Measurements from ENCODE around the gene USP34. TPM values are rescaled to one million over a fixed set of nuclear protein-coding genes. Genes with fewer than 3 reads are reported as not detected.
"Not testable (repeated sequence)": the region's sequence is repeated elsewhere in the genome, so short reads cannot be mapped to it uniquely, and the experiment has no call there.

Gene USP34
- total RNA-seq, 1 donor from 2014 or later = 93.8 TPM

DNA sequence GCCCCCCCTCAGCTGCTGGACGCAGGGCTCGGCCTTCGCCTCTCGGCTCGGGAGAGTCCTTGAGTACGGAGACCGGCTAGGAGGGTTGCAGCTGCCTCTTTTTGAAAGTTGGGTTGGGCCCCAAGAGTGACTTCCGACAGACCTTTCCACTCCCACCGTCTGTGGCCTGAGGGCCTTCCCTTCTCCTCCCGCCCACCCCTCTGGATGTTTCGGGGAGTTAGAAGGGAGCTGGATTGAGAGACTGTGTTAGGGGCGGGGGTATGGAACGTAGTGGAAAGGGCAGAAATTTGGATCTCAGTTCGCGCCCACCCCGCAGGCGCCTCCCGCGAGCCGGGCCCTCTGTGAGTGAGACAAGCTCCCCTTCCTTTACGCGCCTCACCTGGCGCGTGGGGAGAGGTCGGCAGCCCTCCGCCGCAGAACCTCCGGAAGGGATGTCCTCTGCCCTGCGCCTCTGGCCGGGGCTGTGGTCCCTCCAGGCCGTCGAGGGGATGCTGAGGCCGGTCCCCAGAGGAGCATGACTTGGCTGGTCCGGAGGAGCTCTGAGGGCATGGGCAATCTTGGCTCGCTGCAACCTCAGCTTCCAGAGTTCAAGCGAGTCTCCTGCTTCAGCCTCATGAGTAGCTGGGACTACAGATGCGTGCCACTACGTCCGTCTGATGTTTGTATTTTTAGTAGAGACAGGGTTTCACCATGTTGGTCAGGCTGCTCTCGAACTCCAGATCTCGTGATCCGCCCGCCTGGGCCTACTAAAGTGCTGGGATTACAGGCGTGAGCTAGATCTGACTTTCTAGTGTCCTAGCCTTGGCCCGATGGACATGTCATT, 292.9 kb downstream of the USP34 start:
- Mint-ChIP-seq H3K27me3 (peaks cover 9% of the 10 kb centered on the region), H3K9me3 (no peaks in the 10 kb centered on the region), H3K36me3 (ENCODE audit: low read depth) (peaks cover 41% of the 10 kb centered on the region), H3K4me1 (peaks cover 54% of the 10 kb centered on the region), H3K27ac (peak overlapping the region; percentile 97), H3K4me3 (peak overlapping the region; percentile 95)
- DNase-seq = peak; percentile 84
- intact Hi-C loops (cut with micrococcal nuclease) = loop anchor here (1.0 to 5.0 kb wide), 8 partner anchors 33 to 586 kb away; partner anchors contain the start of genes PAPOLG, PEX13, REL and SANBR

GRCh38 chr2:61176755-61177726, 293.8 kb downstream of the USP34 start:
- intact Hi-C loops (cut with micrococcal nuclease) = loop anchor here (1.0 to 5.0 kb wide), 7 partner anchors 32 to 587 kb away; partner anchors contain the start of genes PEX13, REL, SANBR and USP34
- DNase-seq = peak; percentile 99
- Mint-ChIP-seq H3K9me3 (no peaks in the 10 kb centered on the region), H3K27ac (peak overlapping the region; percentile 82), H3K27me3 (peaks cover 9% of the 10 kb centered on the region), H3K4me3 (peak overlapping the region; percentile 90), H3K36me3 (ENCODE audit: low read depth) (peaks cover 34% of the 10 kb centered on the region), H3K4me1 (peaks cover 50% of the 10 kb centered on the region)

DNA sequence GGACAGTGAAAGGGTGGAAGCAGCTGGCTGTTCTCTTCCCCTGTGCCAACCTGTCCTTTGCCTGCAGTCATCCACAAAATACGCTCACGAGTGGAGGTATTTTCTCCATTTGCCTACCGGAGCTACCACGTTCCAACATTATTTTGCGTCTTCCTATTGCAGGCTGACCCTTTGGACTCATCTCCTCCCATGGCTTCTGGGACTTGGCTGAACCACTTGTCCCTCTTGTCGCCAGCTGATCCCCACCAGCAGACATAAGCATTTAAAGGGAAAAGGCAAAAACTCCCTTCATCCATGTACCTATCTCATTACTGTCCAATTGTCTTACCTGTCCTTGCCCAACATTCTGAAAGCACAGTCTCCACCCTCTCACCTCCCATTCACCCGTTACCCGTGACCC, 295.9 kb downstream of the USP34 start:
- Mint-ChIP-seq H3K9me3 (no peaks in the 10 kb centered on the region), H3K4me3 (no peak overlapping the region), H3K36me3 (ENCODE audit: low read depth) (peaks cover 15% of the 10 kb centered on the region), H3K27ac (no peak overlapping the region), H3K27me3 (peaks cover 9% of the 10 kb centered on the region), H3K4me1 (peaks cover 32% of the 10 kb centered on the region)
- no peak for DNase-seq
- intact Hi-C loops (cut with micrococcal nuclease) = loop anchor here (5.0 kb wide), 1 partner anchor 293 kb away; the partner anchor contains the start of gene REL

- no peak for DNase-seq
- H3K4me1 Mint-ChIP-seq = peaks cover 14% of the 10 kb centered on the region
- H3K27me3 Mint-ChIP-seq = peaks cover 9% of the 10 kb centered on the region
- H3K36me3 Mint-ChIP-seq (ENCODE audit: low read depth) = peaks cover 2% of the 10 kb centered on the region
- no peak overlapping the region for H3K4me3 Mint-ChIP-seq
- H3K27ac Mint-ChIP-seq = no peak overlapping the region
- H3K9me3 Mint-ChIP-seq = no peaks in the 10 kb centered on the region
- intact Hi-C loops (cut with micrococcal nuclease) = no loop called here
Observed at GRCh38 chr2:61173116-61173515, 297.8 kb downstream of the USP34 start.

DNA sequence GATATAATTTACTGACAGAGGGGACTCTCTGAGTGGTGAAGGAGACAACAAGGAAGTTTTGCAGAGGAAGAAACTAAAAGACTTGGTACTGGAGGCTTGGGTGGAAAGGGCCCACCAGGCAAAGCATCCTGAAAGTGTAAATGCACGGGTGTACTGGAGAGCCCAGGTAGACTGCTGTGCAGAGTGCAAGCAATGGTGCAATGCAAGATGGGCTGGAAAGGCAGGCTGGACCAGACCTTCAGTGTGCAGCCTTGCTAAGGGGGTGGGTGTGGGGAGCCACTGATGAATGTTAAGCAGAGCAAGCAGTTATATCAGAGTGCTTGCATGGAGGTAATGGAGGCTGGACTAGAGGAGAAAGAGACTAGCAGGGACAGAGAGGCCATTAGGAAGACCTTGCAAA, 298.2 kb downstream of the USP34 start:
- peaks cover 9% of the 10 kb centered on the region for H3K27me3 Mint-ChIP-seq
- DNase-seq = no peak
- H3K9me3 Mint-ChIP-seq = no peaks in the 10 kb centered on the region
- H3K4me3 Mint-ChIP-seq = no peak overlapping the region
- H3K4me1 Mint-ChIP-seq = peaks cover 13% of the 10 kb centered on the region
- H3K27ac Mint-ChIP-seq = no peak overlapping the region
- intact Hi-C loops (cut with micrococcal nuclease) = no loop called here
- peaks cover under 1% of the 10 kb centered on the region for H3K36me3 Mint-ChIP-seq (ENCODE audit: low read depth)

DNA sequence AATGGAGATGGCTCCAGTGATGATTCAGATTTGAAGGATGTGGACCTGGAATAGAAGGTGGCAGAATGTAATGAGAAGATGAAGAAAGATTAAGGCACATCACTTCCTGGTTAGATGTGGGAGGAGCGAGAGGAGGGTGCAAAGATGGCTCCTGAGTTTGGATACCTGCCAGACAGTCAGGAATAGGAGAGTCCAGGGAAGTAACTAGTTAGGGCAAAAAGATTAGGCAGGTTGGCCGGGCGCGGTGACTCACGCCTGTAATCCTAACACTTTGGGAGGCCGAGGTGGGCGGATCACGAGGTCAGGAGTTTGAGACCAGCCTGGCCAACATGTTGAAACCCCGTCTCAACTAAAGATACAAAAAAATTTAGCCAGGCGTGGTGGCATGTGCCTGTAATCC, 303.3 kb downstream of the USP34 start:
- no peaks in the 10 kb centered on the region for H3K9me3 Mint-ChIP-seq
- peaks cover 4% of the 10 kb centered on the region for H3K4me1 Mint-ChIP-seq
- H3K4me3 Mint-ChIP-seq = no peak overlapping the region
- no peak for DNase-seq
- intact Hi-C loops (cut with micrococcal nuclease) = no loop called here
- H3K27me3 Mint-ChIP-seq = no peaks in the 10 kb centered on the region
- no peak overlapping the region for H3K27ac Mint-ChIP-seq
- peaks cover 26% of the 10 kb centered on the region for H3K36me3 Mint-ChIP-seq (ENCODE audit: low read depth)

- Mint-ChIP-seq H3K36me3 (ENCODE audit: low read depth) (peaks cover 36% of the 10 kb centered on the region), H3K27me3 (no peaks in the 10 kb centered on the region), H3K4me1 (peaks cover 7% of the 10 kb centered on the region), H3K4me3 (no peak overlapping the region), H3K9me3 (no peaks in the 10 kb centered on the region), H3K27ac (no peak overlapping the region)
- intact Hi-C loops (cut with micrococcal nuclease) = no loop called here
- DNase-seq = no peak
Observed at GRCh38 chr2:61165946-61166345, 304.9 kb downstream of the USP34 start.

- H3K4me3 Mint-ChIP-seq; intact Hi-C loops (cut with micrococcal nuclease); DNase-seq; H3K4me1 Mint-ChIP-seq; H3K9me3 Mint-ChIP-seq; H3K27me3 Mint-ChIP-seq; H3K27ac Mint-ChIP-seq: not testable (repeated sequence)
- H3K36me3 Mint-ChIP-seq (ENCODE audit: low read depth) = peaks cover 36% of the 10 kb centered on the region
Observed at GRCh38 chr2:61165082-61165481, 305.8 kb downstream of the USP34 start.

DNA sequence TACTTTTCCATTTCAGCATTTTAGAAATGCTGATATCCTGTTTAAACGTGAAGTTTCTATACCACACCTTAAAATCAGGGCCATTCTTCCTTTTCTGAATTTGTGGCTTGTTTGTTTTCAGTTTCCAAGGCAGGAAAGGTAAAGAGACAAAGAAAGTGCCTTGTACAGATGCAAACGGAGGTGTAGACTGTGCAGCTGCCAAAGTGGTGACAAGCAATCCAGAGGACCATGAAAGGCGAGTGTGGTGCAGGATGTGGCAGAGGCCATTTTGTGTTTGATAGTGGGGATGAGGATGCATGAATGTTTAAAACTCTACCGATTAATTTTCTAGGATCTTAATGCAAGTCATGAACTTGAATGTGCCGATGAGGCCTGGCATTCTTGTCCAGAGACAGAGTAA, 308.2 kb downstream of the USP34 start:
- intact Hi-C loops (cut with micrococcal nuclease) = no loop called here
- Mint-ChIP-seq H3K27ac (no peak overlapping the region), H3K9me3 (peaks cover 6% of the 10 kb centered on the region), H3K4me1 (peaks cover 7% of the 10 kb centered on the region), H3K27me3 (no peaks in the 10 kb centered on the region), H3K4me3 (no peak overlapping the region), H3K36me3 (ENCODE audit: low read depth) (peaks cover 55% of the 10 kb centered on the region)
- no peak for DNase-seq

GRCh38 chr2:61161888-61162287, 309.0 kb downstream of the USP34 start, which contains the start of gene C2orf74:
Gene C2orf74 (plus strand): TSS chr2:61162188. CDS start chr2:61162515, 327 bp downstream.
- Mint-ChIP-seq H3K4me3 (no peak within 1 kb of the TSS), H3K27ac (no peak within 1 kb of the TSS), H3K36me3 (ENCODE audit: low read depth) (peaks cover 53% of the 10 kb centered on the region), H3K4me1 (peaks cover 7% of the 10 kb centered on the region), H3K9me3 (peaks cover 6% of the 10 kb centered on the region), H3K27me3 (no peaks in the 10 kb centered on the region)
- intact Hi-C loops (cut with micrococcal nuclease) = no loop called here
- no peak for DNase-seq

DNA sequence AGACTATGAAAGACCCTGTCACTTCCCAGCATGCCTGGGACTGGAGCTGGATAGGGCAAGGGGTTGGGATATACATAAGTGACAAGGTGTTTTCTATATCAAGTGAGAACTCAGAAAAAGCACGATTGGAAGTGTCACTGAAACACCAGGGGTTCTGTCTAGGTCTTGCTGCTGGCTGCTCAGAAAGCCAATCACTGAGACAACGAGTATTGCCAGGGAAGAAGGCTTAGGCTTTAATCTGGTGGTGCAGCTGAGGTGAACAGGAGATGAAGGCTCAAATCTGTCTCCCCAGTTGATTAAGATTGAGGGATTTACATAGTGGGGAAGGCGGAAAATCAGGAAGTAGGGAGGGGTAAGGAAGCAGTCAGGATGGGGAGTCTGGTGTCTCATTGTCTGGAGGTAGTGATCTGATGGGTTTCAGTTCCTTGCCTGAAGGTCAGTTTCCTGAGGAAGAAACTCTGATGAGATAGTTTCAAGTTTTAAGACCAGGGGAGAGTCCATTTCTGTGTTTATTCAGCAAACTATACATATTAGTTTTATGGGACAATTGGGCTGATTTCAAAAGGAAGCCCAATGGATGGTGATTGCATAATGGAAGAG, 312.4 kb downstream of the USP34 start:
- H3K27ac Mint-ChIP-seq = no peak overlapping the region
- H3K9me3 Mint-ChIP-seq = peaks cover 6% of the 10 kb centered on the region

DNA sequence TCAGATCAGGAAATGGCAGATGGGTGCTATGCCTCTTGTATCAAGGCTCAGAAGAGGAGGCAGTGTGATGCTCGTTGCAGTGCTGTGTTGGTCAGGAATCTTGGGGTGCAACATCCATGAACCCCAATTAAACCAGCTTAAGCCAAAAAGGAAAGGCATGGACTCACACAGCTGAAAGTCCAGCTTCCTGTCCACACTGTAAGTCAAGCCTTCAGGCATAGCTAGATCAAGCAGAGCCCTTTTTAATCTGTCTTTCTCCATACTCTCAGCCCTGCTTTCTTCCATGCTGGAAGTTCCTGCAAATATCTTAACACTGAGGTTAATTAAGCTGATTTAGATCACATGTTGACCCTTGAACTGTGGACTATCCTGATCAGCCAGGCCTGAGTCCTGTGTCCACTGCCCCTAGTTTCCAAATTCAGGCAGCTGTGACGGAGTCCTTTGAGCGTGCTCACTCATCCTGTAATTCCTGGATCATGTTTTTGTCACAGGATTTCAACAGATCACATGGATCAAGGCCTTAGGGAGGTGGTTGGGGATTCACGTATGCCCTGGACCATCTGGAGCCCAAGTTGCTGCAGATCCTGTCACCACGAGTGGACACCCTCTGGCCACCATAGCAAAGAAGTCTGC, 313.4 kb downstream of the USP34 start:
- Mint-ChIP-seq H3K4me3 (no peak overlapping the region), H3K4me1 (peaks cover 3% of the 10 kb centered on the region), H3K27me3 (no peaks in the 10 kb centered on the region), H3K36me3 (ENCODE audit: low read depth) (peaks cover 32% of the 10 kb centered on the region), H3K27ac (no peak overlapping the region), H3K9me3 (peaks cover 6% of the 10 kb centered on the region)
- DNase-seq = no peak
- intact Hi-C loops (cut with micrococcal nuclease) = no loop called here

More for the DNA sequence above, 312.4 kb downstream of the USP34 start:
- DNase-seq = no peak
- peaks cover 7% of the 10 kb centered on the region for H3K4me1 Mint-ChIP-seq
- H3K36me3 Mint-ChIP-seq (ENCODE audit: low read depth) = peaks cover 36% of the 10 kb centered on the region
- no peaks in the 10 kb centered on the region for H3K27me3 Mint-ChIP-seq
- intact Hi-C loops (cut with micrococcal nuclease) = no loop called here
- H3K4me3 Mint-ChIP-seq = no peak overlapping the region

GRCh38 chr2:61151436-61151835, 319.5 kb downstream of the USP34 start:
- peaks cover 22% of the 10 kb centered on the region for H3K36me3 Mint-ChIP-seq (ENCODE audit: low read depth)
- no peak for DNase-seq
- no peak overlapping the region for H3K4me3 Mint-ChIP-seq
- H3K27ac Mint-ChIP-seq = no peak overlapping the region
- no peaks in the 10 kb centered on the region for H3K9me3 Mint-ChIP-seq
- no peaks in the 10 kb centered on the region for H3K27me3 Mint-ChIP-seq
- intact Hi-C loops (cut with micrococcal nuclease) = no loop called here
- H3K4me1 Mint-ChIP-seq = no peaks in the 10 kb centered on the region
